Hippocampal formation (tissue), 2 donors: Measurements from ENCODE around the gene MAGOH.

Source experiments
- DNase-seq, 2 donors: peaks; one replicate each; lab custom pipeline; 2025; lab: John Stamatoyannopoulos, UW

The MAGOH gene

DNA sequence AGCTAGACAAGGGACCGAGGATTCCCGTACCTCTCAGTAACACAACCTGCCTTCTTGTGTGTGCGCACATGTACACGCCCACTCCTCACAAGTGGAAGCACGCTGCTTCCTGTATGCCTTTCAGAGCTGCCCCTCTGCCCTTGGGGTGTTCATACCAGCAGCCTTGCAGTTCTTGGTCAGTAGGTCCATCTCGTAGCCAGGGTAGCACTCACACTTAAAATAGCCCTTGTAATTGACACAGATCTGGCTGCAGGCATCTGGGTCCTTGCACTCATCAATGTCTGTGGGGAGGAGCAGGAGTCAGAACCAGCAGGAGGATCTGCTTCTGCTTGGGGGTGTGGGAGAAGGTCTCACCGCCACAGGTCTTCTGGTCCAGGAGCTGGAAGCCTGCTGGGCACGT lies 32.6 kb upstream of the MAGOH start:
- no peak for DNase-seq

GRCh38 chr1:53270107-53270506 lies 31.8 kb upstream of the MAGOH start:
- no peak for DNase-seq

GRCh38 chr1:53267761-53268160 lies 29.4 kb upstream of the MAGOH start:
- no peak for DNase-seq

DNA sequence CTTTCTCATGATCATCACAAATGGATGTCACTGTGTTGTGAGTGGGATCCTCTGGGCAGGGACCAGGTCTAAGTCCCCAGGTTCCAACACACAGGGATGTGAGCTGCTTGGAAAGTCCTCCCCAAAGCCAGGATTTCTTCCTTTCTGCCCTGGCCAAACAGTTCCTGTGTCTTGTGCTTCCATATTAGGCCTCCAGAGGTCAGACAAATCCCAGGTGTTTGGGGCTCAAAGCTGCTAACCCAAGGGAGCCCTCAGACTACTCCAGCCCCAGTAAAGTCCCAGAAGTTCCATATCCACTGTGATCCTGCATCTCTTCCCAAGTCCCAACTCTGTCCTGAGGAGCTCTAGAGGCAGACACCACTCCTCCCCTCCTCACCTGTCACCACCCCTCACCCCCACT lies 27.7 kb upstream of the MAGOH start:
- DNase-seq: no peak

DNA sequence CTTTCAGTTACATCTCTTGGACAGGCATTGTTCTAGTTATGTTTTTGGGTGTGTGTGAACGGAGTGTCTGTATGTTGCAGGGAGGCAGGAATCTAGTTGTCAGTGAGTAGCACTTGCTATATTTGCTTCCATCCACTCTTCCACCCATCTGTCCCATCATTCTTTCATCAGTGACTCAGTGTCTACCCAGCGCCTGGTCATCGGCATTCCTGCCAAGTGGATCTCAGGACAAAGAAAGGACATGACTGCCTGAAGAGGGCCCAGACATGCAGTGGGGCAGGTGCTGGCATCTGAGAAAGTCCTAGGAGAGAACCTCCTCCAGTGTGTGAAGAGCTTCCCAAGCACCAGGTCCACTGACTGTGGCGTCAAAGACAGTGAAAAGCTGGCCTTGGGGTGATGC lies 27.3 kb upstream of the MAGOH start:
- DNase-seq: no peak

GRCh38 chr1:53264048-53264447 lies 25.7 kb upstream of the MAGOH start:
- no peak for DNase-seq

DNA sequence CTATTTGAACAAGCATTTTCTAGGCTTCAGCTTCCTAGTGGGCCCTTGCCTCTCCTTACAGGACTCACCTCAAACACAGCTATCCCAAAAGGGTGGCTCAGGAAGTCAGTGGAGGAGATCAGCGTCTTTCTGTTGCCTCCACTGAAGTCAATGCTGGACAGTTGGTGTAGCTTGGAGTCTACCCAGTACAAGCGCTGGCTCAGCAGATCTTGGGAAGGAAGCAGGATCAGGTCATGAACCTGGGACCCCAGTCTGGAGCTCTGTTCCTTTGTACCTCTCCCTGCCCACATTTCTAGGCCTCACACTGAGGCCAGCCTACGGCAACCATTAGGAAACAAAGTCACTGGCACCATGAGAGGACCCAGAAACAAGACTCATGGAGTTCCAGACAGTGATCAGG lies 23.7 kb upstream of the MAGOH start:
- no peak for DNase-seq

- no peak for DNase-seq
Observed at GRCh38 chr1:53260631-53261247, 22.4 kb upstream of the MAGOH start.

DNA sequence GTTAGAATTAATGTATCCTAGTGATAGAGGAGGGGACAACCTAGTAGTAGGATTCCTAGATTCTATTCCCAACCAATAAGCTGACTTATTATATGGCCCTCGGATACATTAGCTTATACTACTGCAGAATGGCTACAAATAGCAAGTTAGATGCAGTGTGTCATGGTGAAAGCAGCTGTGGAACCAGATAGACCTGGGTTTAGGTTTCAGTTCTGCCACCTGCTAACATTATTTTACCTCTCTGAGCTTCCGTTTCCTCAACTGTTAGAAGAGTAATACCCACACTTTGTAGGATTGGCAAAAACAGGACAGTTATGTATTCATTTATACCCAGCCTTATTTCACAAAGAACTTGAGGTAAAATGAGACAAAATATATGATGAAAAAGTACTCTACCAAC lies 21.6 kb upstream of the MAGOH start:
- no peak for DNase-seq

DNA sequence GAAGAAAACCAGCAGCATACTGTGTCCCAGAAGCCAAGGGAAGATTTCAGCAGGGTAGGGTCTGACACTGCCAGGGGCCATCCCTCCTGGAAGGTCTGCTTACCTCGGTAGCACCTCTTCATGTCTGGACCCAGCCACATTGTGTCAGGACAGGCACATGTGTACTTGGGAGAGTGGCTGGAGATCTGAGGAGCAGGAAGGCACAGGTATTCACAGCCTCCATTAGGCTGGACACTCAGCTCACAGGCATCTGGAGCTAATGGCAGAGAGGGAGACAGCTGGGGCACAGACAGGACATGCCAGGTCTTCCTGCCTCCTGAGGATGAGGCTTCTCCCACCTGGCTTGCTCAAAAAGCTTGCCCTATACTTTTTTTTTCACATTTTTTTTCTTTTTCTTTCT lies 19.9 kb upstream of the MAGOH start:
- no peak for DNase-seq

- no peak for DNase-seq
Observed at GRCh38 chr1:53257454-53258081, 19.2 kb upstream of the MAGOH start.

GRCh38 chr1:53256511-53257453 lies 18.5 kb upstream of the MAGOH start:
- no peak for DNase-seq

- DNase-seq: no peak
Observed at GRCh38 chr1:53255031-53255430, 16.7 kb upstream of the MAGOH start.

DNA sequence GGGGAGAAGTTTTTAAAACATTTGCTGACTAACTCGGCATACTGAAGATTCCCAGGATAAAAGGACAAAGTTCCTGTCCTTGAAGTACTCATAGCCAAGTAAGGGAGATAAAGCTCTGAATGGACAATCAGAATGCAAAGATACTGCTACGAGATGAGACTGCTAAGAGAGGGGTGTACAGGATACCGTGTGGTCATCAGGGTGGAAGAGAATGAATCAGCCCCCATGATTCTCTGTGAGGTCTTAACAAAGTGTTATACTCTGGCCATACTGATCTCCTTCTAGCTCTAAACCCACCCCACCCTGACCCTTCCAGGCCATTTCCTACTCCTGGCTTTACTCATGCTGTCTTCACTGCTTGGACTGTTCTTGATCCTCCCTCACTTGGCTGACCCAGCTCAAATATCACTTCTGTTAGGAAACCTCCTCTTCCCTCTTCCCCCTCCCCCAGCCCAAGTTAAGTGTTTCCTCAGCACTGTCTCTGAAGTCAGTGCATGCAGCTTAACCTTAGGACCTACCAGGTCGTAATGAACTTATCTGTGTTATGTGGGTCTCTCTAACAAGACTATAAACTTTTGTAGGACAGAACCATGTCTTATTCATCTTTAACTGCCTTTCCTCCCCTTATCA lies 15.8 kb upstream of the MAGOH start:
- no peak for DNase-seq

- DNase-seq: no peak
Observed at GRCh38 chr1:53250325-53250724, 12.0 kb upstream of the MAGOH start.

GRCh38 chr1:53249706-53250105 lies 11.4 kb upstream of the MAGOH start:
- no peak for DNase-seq

DNA sequence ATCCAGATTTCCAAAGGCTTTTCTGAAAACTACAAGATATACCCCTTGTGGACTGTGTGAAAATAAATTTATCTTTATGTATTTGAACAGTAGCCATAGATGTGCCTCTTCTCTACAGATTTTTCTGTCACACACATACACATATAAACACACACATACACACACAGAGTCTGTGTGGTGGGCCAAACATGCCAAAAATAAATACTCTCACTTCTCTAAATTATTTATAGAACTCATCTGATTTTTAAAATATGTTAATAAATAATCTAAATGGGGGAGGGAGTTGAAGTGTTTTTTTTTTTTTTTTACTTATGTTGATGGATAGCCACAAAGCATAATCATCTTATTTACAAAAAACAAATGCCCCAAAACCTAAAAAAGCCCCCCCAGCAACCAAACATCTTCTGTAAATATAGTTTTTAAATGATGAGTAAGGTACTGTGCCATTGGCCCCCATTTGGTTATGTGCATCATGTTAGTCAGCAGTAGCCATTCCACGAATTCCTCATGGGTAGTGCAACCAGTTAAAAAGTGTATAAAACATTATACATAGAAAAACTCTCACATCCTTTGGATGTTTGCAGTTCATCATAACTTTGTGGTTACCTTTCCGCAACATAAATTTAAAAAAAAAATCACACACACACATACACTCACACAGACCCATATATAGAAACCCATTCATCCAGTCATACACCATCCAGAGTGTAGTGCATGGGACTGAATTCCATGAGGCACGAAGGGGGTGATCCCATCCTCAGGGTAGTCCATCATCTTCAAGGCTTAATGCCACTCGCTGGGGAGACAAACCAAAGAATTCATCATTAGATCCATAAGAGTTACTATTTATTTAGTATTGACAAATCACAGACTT lies 8.2 kb upstream of the MAGOH start:
- DNase-seq: no peak

GRCh38 chr1:53244141-53244540 lies 5.8 kb upstream of the MAGOH start:
- no peak for DNase-seq

DNA sequence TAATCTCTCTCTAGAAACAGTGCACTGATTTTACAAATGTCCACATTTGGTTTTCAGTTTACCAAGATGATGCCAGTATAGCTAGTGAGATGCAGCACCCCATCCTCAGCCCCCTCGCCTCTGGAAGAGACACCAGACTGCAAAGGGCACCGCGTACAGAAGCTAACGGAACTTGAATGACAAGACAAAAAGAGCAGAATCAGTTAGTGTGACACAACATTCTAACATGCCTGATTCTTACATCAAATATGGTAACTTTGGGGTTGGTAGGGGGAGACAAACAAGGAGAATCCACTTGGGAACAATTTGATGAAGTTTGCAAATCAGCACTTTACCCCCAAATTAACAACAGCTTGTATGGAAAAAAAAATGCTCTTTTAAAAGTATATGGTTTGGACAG lies 4.1 kb upstream of the MAGOH start:
- no peak for DNase-seq

DNA sequence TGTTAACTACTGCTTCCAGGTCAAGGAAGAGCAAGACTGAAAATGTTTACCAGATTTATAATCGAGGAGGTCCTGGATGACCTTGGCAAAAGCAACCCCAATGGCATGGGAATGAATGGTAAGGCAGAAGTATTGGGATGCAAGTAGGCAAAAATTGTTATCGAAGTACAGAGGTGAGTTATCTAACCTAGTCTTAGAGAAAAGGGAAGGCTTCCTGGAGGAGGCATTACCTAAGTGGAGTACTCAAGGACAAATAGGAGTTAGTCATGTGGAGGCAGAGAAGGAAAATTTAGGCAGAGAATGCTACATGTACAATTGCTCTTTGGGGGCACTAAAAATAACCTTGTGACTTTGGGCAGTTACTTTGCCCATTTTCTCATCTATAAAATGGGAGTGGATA lies 3.5 kb upstream of the MAGOH start:
- no peak for DNase-seq

DNA sequence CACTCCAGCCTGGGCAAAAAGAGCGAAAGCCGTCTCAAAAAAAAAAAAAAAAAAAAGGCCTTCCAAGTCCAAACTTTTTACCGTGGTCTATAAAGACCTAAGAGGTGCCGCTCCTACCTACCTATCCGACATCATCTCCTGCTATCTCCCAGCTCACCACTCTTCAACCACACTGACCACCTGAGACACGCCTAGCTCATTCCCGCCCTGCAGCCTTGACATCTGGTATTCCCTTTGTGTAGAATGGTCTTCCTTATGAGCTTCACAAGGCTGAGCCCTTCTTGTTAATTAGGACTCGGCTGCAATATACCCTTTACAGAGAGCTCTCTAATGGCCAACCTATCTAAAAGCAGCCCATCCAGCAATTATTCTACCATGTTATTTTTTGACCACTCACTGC lies 680 bp downstream of the MAGOH start:
- DNase-seq: no peak

DNA sequence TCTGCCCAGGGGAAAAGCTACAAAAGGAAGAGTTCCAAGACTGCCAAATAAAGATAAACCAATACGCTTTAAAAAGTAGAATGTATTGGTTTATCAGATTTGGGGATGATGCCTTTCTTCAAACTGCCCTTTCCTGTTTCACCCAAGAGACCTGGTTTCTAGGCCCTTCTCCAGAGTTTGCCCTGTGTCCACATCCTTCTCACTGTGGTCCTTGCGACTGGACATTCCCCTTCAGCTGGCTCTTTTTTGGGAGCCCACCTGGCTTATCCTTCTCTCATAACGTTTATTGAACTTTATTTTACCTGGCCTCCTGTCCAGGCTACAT lies 17.4 kb downstream of the MAGOH start:
- DNase-seq: no peak
